Measurements from ENCODE around the gene CFAP45. TPM values are rescaled to one million over a fixed set of nuclear protein-coding genes. Genes with fewer than 3 reads are reported as not detected.
A peak's percentile ranks its signal among the peaks of the same experiment; 100 is the strongest.

CFAP45 gene
- total and polyA plus RNA-seq, 2 of the 8 experiments (the other 6 are each of a cell fraction or from before 2014, with no cell fraction given): 0.05 TPM; not detected in 1

GRCh38 chr1:159941141-159941540, 41.2 kb upstream of the CFAP45 start:
- H3K56ac ChIP-seq (replicated peaks; ENCODE audit: insufficient read length, low read depth, low read length): no peak overlapping the region
- H3K9ac ChIP-seq (replicated peaks in 1 of 4; ENCODE audit: extremely low read depth in 1 of 4, low read depth in 3 of 4, low read length in 3 of 4): peak overlapping the region in 1 of 4 experiments; percentile 1; a peak in 2 of 7 replicates
- H3K36me3 ChIP-seq (ENCODE audit: control insufficient read depth in 2 of 4, insufficient read depth in 4 of 4, low read length in 3 of 4): peaks cover 0 to 12% (median 1%) of the 10 kb centered on the region in 4 experiments; a peak in 5 of 8 replicates
- H3K9me3 ChIP-seq (ENCODE audit: insufficient read depth in 2 of 2, low read depth in 1 of 2, low read length in 1 of 2): no peaks in the 10 kb centered on the region
- 82% methylated on average over 5 of the region's 5 CpGs; no CpG with 5 or more reads in 1 of the 2 experiments for WGBS, 2 experiments (ENCODE audit: extremely low coverage in 1 of 2, insufficient coverage in 1 of 2, insufficient read length in 1 of 2, insufficient replicate concordance in 2 of 2, low coverage in 1 of 2, low lambda C conversion rate in 2 of 2, missing lambda C conversion rate in 1 of 2)
- no peak overlapping the region for H2AFZ ChIP-seq (ENCODE audit: low read length)
- H3K4me2 ChIP-seq (ENCODE audit: insufficient read depth in 1 of 2, low read depth in 2 of 2, low read length in 2 of 2): no peak overlapping the region; a peak in 1 of 4 replicates
- POLR2A ChIA-PET (ENCODE audit: partially characterized antibody): interaction anchor here (0.7 to 6.0 kb wide), 3 partner anchors 11 to 64 kb away, joined by 3 to 41 read pairs (median 9); no protein-coding TSS in a partner anchor
- no peak overlapping the region for H3K4me3 ChIP-seq (ENCODE audit: extremely low read depth in 1 of 4, insufficient read depth in 2 of 4, low read depth in 3 of 4, low read length in 4 of 4)
- no peaks in the 10 kb centered on the region for H4K20me1 ChIP-seq (replicated peaks in 1 of 2; ENCODE audit: control insufficient read depth in 1 of 2, insufficient read depth in 2 of 2, low read length in 2 of 2)
- H3K27ac ChIP-seq (ENCODE audit: low read depth, low read length): no peak overlapping the region
- H3K14ac ChIP-seq (ENCODE audit: insufficient read length): no peak overlapping the region
- H3K27me3 ChIP-seq (replicated peaks in 1 of 4; ENCODE audit: control insufficient read depth in 3 of 4, extremely low read depth in 1 of 4, insufficient read depth in 3 of 4, low read length in 3 of 4): no peaks in the 10 kb centered on the region
- no peak overlapping the region for H2BK12ac ChIP-seq (ENCODE audit: low read depth, low read length)
- peaks cover 0 to 26% (median 19%) of the 10 kb centered on the region in 4 experiments; a peak in 6 of 7 replicates for H3K4me1 ChIP-seq (replicated peaks in 1 of 4; ENCODE audit: control insufficient read depth in 3 of 4, insufficient read depth in 4 of 4, low read length in 3 of 4)
- no peak overlapping the region for H2BK120ac ChIP-seq (replicated peaks; ENCODE audit: low read depth, low read length)
- H3K79me2 ChIP-seq (ENCODE audit: control insufficient read depth in 1 of 2, insufficient read depth in 2 of 2, low read length in 2 of 2): peaks cover 3 to 12% of the 10 kb centered on the region in 2 experiments; a peak in 2 of 4 replicates
- H4K91ac ChIP-seq (replicated peaks; ENCODE audit: insufficient read length, low read length): peak overlapping the region; percentile 22
- FAIRE-seq (no peak), DNase-seq (ENCODE audit: low read depth in 1 of 2, low spot score in 2 of 2) (no peak)
- no peak overlapping the region for H3K4ac ChIP-seq (replicated peaks; ENCODE audit: insufficient read length, low read depth, low read length)
- H3K23ac ChIP-seq (ENCODE audit: insufficient read length): no peak overlapping the region
- no peak overlapping the region; the same call in 1 of the 2 replicates for H3K18ac ChIP-seq (ENCODE audit: extremely low read depth, low read length)
- H2BK20ac ChIP-seq (ENCODE audit: low read length): no peak overlapping the region
- peaks cover 2% of the 10 kb centered on the region; the same call in 1 of the 2 replicates for H3K79me1 ChIP-seq (ENCODE audit: low read depth, low read length)
- no peak overlapping the region for H4K8ac ChIP-seq (ENCODE audit: extremely low read depth, insufficient read depth, low read length)
- no peak overlapping the region for H2BK5ac ChIP-seq (ENCODE audit: low read depth, low read length)
- no peak overlapping the region for H2BK15ac ChIP-seq (ENCODE audit: low read length)
- no peak overlapping the region for H4K5ac ChIP-seq (ENCODE audit: insufficient read length, low read depth, low read length)
- H2AK5ac ChIP-seq (ENCODE audit: low read depth, low read length): no peak overlapping the region
- CTCF ChIA-PET (ENCODE audit: partially characterized antibody): interaction anchor here (1.0 to 35.5 kb wide), 7 partner anchors 9 to 142 kb away, joined by 3 to 696 read pairs (median 15); partner anchors contain the start of genes IGSF9 and SLAMF9
- TF ChIP-seq SIN3A (conservative IDR thresholded peaks at IDR 0.05 in 1 of 2, IDR thresholded peaks at IDR 0.05 in 1 of 2; ENCODE audit: low read depth in 1 of 2, low read length in 2 of 2): 0 out of 4 replicates have a peak, but pooled peaks of 1 of the 2 experiments have one; percentile 45
- TF ChIP-seq CEBPB (IDR thresholded peaks at IDR 0.05; ENCODE audit: low read depth, low read length): no peak
- TF ChIP-seq BRCA1 (IDR thresholded peaks at IDR 0.05; ENCODE audit: low read depth, low read length): no peak
- TF ChIP-seq KDM5A (IDR thresholded peaks at IDR 0.05; ENCODE audit: low read length): no peak
- peaks cover 9% of the 10 kb centered on the region; the same call in 1 of the 2 replicates for H3K23me2 ChIP-seq (ENCODE audit: low read depth, low read length)

Data from H1 (cell line).